Mucosa of rectum (tissue), 2 donors: ENCODE data around the gene VAPB.

Experiments used
- H3K27ac ChIP-seq, 2 donors: one replicate each; pipeline ENCODE4 v1.7.0; 2013; ENCODE audit warnings: inconsistent platforms in 2 of 2, low read depth in 2 of 2, low read length in 2 of 2
- H3K27me3 ChIP-seq, 2 donors: one replicate each; pipeline ENCODE4 v1.7.0; 2013; ENCODE audit warnings: low read length in 2 of 2; ENCODE audit not compliant: control insufficient read depth in 2 of 2, insufficient read depth in 2 of 2
- H3K36me3 ChIP-seq, 2 donors: one replicate each; pipeline ENCODE4 v1.7.0; 2013; ENCODE audit warnings: low read length in 2 of 2; ENCODE audit not compliant: control insufficient read depth in 2 of 2, insufficient read depth in 2 of 2
- H3K4me1 ChIP-seq, 2 donors: one replicate each; pipeline ENCODE4 v1.7.0; 2013; ENCODE audit warnings: low read length in 2 of 2, mild to moderate bottlenecking in 1 of 2; ENCODE audit not compliant: control insufficient read depth in 2 of 2, insufficient read depth in 2 of 2
- H3K4me3 ChIP-seq, 2 donors: one replicate each; pipeline ENCODE4 v1.7.0; 2013; ENCODE audit warnings: low read length in 2 of 2
- H3K9ac ChIP-seq, 2 donors: one replicate each; pipeline ENCODE4 v1.7.0; 2013; ENCODE audit warnings: low read length in 2 of 2, low read depth in 1 of 2, mild to moderate bottlenecking in 1 of 2
- H3K9me3 ChIP-seq, 2 donors: one replicate each; pipeline ENCODE4 v1.7.0; 2013; ENCODE audit warnings: low read length in 2 of 2; ENCODE audit not compliant: control insufficient read depth in 2 of 2
- donor health status: healthy.
- donor health status: Normal muscosa, but diverticular disease.

VAPB gene

GRCh38 chr20:58377766-58378401, 11.1 kb upstream of the VAPB start:
- no peaks in the 10 kb centered on the region for H3K4me1 ChIP-seq
- no peak overlapping the region for H3K9ac ChIP-seq
- no peak overlapping the region for H3K27ac ChIP-seq
- H3K27me3 ChIP-seq: no peaks in the 10 kb centered on the region
- H3K9me3 ChIP-seq: no peaks in the 10 kb centered on the region
- no peak overlapping the region for H3K4me3 ChIP-seq
- no peaks in the 10 kb centered on the region for H3K36me3 ChIP-seq

GRCh38 chr20:58378704-58379103, 10.3 kb upstream of the VAPB start:
- H3K4me1 ChIP-seq: no peaks in the 10 kb centered on the region
- H3K36me3 ChIP-seq: no peaks in the 10 kb centered on the region
- H3K27ac ChIP-seq: no peak overlapping the region
- H3K27me3 ChIP-seq: no peaks in the 10 kb centered on the region
- H3K4me3 ChIP-seq: no peak overlapping the region
- no peak overlapping the region for H3K9ac ChIP-seq
- H3K9me3 ChIP-seq: no peaks in the 10 kb centered on the region

DNA sequence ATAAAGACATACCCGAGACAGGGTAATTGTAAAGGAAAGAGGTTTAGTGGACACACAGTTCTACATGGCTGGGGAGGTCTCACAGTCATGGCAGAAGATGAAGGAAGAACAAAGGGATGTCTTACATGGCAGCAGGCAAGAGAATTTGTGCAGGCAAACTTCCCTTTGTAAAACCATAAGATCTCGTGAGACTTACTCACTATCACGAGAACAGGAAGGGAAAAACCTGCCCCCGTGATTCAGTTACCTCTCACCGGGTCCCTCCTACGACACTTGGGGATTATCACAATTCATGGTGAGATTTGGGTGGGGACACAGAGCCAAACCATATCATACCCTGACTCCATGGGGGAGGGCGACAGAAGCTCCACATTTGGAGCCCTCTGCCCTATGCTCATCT, 7.4 kb upstream of the VAPB start:
- Histone ChIP-seq H3K27ac (no peak overlapping the region), H3K9ac (no peak overlapping the region), H3K27me3 (peaks cover 0 to 3% of the 10 kb centered on the region in 2 donors), H3K4me1 (no peaks in the 10 kb centered on the region), H3K9me3 (no peaks in the 10 kb centered on the region), H3K4me3 (no peak overlapping the region), H3K36me3 (no peaks in the 10 kb centered on the region)

DNA sequence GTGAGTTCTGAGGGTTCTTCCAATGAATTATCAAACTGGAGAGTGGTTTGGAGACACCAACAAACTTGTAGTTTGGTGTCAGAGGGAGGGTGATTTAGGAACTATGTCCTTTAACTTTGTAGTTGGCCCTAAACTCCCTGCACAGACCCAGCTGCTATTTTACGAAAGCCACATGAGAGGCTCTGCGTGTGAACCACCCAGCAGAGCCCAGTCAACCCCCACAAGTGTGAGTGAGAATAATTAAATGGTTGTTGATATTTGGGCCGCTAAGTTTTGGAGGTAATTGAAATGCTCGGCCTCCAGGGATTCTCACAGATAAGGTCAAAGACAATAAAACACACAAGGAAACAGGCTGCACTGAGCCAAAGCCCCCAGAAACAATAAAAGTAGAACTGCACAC, 6.9 kb upstream of the VAPB start:
- H3K9ac ChIP-seq: no peak overlapping the region
- peaks cover 0 to 3% of the 10 kb centered on the region in 2 donors for H3K27me3 ChIP-seq
- H3K36me3 ChIP-seq: no peaks in the 10 kb centered on the region
- H3K4me1 ChIP-seq: no peaks in the 10 kb centered on the region
- no peak overlapping the region for H3K4me3 ChIP-seq
- H3K9me3 ChIP-seq: no peaks in the 10 kb centered on the region
- no peak overlapping the region for H3K27ac ChIP-seq

DNA sequence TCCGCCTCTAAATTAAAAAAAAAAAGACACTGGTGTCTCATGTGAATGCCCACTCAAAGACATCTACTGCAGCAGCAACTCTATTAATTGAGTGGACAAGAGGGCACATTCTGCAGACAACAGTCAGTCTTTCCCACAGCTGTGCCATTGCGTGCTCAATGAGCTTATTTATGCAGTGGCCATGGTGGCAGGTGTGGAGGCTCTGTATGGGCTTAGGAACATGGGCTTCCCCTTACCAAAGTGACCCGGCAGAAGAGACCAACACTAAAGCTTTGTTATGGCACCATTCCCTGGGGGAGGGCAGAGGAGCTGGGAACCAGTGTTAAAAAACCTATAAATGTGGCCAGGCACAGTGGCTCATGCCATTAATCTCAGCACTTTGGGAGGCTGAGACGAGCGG, 4.2 kb upstream of the VAPB start:
- peaks cover 0 to 3% of the 10 kb centered on the region in 2 donors for H3K27me3 ChIP-seq
- H3K27ac ChIP-seq: no peak overlapping the region
- H3K4me3 ChIP-seq: no peak overlapping the region
- H3K4me1 ChIP-seq: peaks cover 2 to 3% of the 10 kb centered on the region in 2 donors
- no peak overlapping the region for H3K9ac ChIP-seq
- H3K9me3 ChIP-seq: no peaks in the 10 kb centered on the region
- no peaks in the 10 kb centered on the region for H3K36me3 ChIP-seq

DNA sequence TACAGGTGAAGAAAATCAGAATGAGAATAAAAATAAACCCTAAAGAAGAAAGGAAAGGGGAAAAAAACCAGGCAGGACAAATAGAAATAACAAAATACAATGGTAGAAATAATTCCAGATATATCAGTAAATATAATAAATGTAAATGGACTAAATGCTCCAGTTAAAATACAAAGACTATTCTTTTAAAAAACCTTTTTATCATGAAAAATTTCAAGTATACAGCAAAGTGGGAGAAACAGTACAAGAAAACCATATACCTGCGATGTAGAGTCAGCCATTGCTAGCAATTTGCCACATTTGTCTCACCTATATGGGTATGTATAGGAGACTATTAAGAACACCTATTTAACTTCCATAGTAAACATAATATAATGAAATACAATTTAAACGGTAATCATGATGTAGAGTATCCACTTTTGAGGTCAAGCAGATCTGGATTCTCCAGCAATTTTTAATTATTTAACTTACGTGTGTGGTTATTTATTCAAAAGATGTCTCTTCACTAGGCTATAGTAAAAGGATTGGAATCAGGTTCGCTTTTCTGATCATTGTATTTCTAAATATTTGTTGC, 914 bp upstream of the VAPB start:
- Histone ChIP-seq H3K9ac (peak overlapping the region; percentile 45 to 63), H3K9me3 (no peaks in the 10 kb centered on the region)

GRCh38 chr20:58389324-58389967, 417 bp downstream of the VAPB start:
- peak overlapping the region; percentile 83 to 94 for H3K27ac ChIP-seq
- no peaks in the 10 kb centered on the region for H3K36me3 ChIP-seq
- no peaks in the 10 kb centered on the region for H3K9me3 ChIP-seq
- peaks cover 0 to 3% of the 10 kb centered on the region in 2 donors for H3K27me3 ChIP-seq
- peak overlapping the region; percentile 89 to 94 for H3K4me3 ChIP-seq
- peaks cover 10 to 16% of the 10 kb centered on the region in 2 donors for H3K4me1 ChIP-seq
- peak overlapping the region; percentile 77 to 94 for H3K9ac ChIP-seq

More for the DNA sequence above, 914 bp upstream of the VAPB start:
- H3K27ac ChIP-seq: no peak overlapping the region
- peaks cover 0 to 3% of the 10 kb centered on the region in 2 donors for H3K27me3 ChIP-seq
- no peaks in the 10 kb centered on the region for H3K36me3 ChIP-seq
- H3K4me3 ChIP-seq: peak overlapping the region; percentile 63 to 85
- peaks cover 10 to 16% of the 10 kb centered on the region in 2 donors for H3K4me1 ChIP-seq

DNA sequence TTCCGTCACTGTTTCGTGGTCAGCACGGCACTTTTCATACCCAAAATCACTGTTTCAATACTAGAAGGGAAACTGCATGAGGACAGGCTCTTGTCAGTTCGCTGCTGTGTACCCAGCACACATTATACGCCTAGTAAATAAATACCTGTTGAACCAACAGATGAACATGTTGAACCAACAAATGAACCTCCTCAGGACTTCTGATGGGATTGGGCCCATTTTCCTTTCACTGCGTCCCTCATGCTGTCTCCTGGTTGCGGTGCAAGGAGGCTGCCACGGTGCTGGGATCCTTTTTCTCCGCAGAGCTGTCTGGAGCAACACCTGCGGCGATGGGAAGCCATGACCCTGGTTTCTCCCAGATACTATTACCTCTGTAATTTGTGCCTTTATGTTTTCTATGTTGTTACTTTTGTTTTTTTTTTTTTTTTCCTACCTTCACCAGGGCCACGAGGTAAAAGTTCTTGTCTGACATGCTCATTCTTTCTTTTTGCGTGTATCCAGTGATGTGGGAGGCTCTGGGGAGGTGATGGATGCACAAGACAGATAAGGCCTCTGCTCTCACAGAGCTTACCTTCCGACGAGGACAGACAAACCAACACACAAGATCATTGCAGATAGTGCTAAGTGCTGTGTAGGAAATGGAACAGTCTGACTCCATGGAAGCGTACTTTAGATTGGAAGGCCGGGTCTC, 1.1 kb downstream of the VAPB start:
- Histone ChIP-seq H3K4me1 (peaks cover 10 to 16% of the 10 kb centered on the region in 2 donors), H3K27ac (peak overlapping the region; percentile 83 to 94), H3K36me3 (no peaks in the 10 kb centered on the region), H3K27me3 (no peaks in the 10 kb centered on the region), H3K9me3 (no peaks in the 10 kb centered on the region), H3K4me3 (peak overlapping the region; percentile 89 to 94), H3K9ac (peak overlapping the region; percentile 77 to 94)

- Histone ChIP-seq H3K36me3 (no peaks in the 10 kb centered on the region), H3K9me3 (no peaks in the 10 kb centered on the region), H3K4me3 (peak overlapping the region in 1 of 2 donors; percentile 89), H3K27ac (no peak overlapping the region), H3K27me3 (no peaks in the 10 kb centered on the region), H3K4me1 (peaks cover 10 to 16% of the 10 kb centered on the region in 2 donors), H3K9ac (no peak overlapping the region)
These were observed 1.6 kb downstream of the VAPB start for GRCh38 chr20:58390659-58391035.

- peaks cover 10 to 16% of the 10 kb centered on the region in 2 donors for H3K4me1 ChIP-seq
- H3K9me3 ChIP-seq: no peaks in the 10 kb centered on the region
- no peak overlapping the region for H3K4me3 ChIP-seq
- no peaks in the 10 kb centered on the region for H3K36me3 ChIP-seq
- H3K9ac ChIP-seq: peak overlapping the region in 1 of 2 donors; percentile 8
- no peaks in the 10 kb centered on the region for H3K27me3 ChIP-seq
- no peak overlapping the region for H3K27ac ChIP-seq
These were observed 3.3 kb downstream of the VAPB start for GRCh38 chr20:58392286-58392685.
